HepG2 (cell line): ENCODE measurements around the gene TRPM1. TPM values are rescaled to one million over a fixed set of nuclear protein-coding genes. Genes with fewer than 3 reads are reported as not detected.

Experiments
- AGO2 ChIP-seq: fragments of 200-400 bp; formaldehyde crosslinking; optimal IDR thresholded peaks from 2 replicates; pipeline ENCODE3; 2017; ENCODE audit warnings: mild to moderate bottlenecking, low read depth, low read length, moderate library complexity
- AKNA ChIP-seq: sonication (generic); formaldehyde crosslinking; IDR thresholded peaks from 2 replicates; pipeline ENCODE4 v1.4.0; 2020; ENCODE audit warnings: missing genetic modification reagents, borderline replicate concordance
- EED ChIP-seq: sonication (generic); formaldehyde crosslinking; IDR thresholded peaks from 2 replicates; pipeline ENCODE4 v1.5.0; 2020; ENCODE audit warnings: mild to moderate bottlenecking, missing genetic modification reagents
- HNF4A ChIP-seq: sonication (generic); formaldehyde crosslinking; IDR thresholded peaks from 2 replicates; pipeline ENCODE4 v1.4.0; 2020; ENCODE audit warnings: missing genetic modification reagents
- MIER3 ChIP-seq: IDR thresholded peaks from 2 replicates; pipeline ENCODE4 v1.6.1; 2016; ENCODE audit warnings: missing compliant biosample characterization, borderline replicate concordance
- POLR2AphosphoS2 ChIP-seq: IDR thresholded peaks from 2 replicates; pipeline ENCODE4 v1.6.1; 2011; ENCODE audit warnings: low read depth, low read length, improper control_type of control experiment
- SIN3B ChIP-seq: fragments of 150-350 bp; IDR thresholded peaks from 2 replicates; pipeline ENCODE4 v1.6.1; 2014; ENCODE audit warnings: low read length
- SKI ChIP-seq: fragments of 450-650 bp; IDR thresholded peaks from one replicate; pipeline ENCODE4 v1.6.1; 2018; ENCODE audit warnings: mild to moderate bottlenecking; ENCODE audit not compliant: partially characterized antibody
- TRIM22 ChIP-seq: fragments of 450-650 bp; IDR thresholded peaks from 2 replicates; pipeline ENCODE4 v1.6.1; 2017
- TRIM24 ChIP-seq: sonication (generic); formaldehyde crosslinking; IDR thresholded peaks from 2 replicates; pipeline ENCODE4 v1.8.0; 2022; ENCODE audit warnings: mild to moderate bottlenecking, missing genetic modification reagents
- ZBTB3 ChIP-seq: sonication (generic); formaldehyde crosslinking; IDR thresholded peaks from 2 replicates; pipeline ENCODE4 v1.4.0; 2020; ENCODE audit warnings: low read depth, mild to moderate bottlenecking, moderate library complexity, missing genetic modification reagents, borderline replicate concordance
- ZFP36 ChIP-seq: fragments of 150-350 bp; IDR thresholded peaks from 2 replicates; pipeline ENCODE4 v1.6.1; 2018; ENCODE audit warnings: borderline replicate concordance, low read length, low read depth; ENCODE audit not compliant: partially characterized antibody
- ZFP37 ChIP-seq: sonication (generic); formaldehyde crosslinking; IDR thresholded peaks from 2 replicates; pipeline ENCODE4 v1.4.0; 2020; ENCODE audit warnings: missing genetic modification reagents, borderline replicate concordance
- ZNF34 ChIP-seq: sonication (generic); formaldehyde crosslinking; IDR thresholded peaks from 2 replicates; pipeline ENCODE4 v1.4.0; 2020; ENCODE audit warnings: mild to moderate bottlenecking, missing genetic modification reagents, borderline replicate concordance
- ZNF468 ChIP-seq: sonication (generic); formaldehyde crosslinking; IDR thresholded peaks from 2 replicates; pipeline ENCODE4 v1.8.0; 2022; ENCODE audit warnings: mild to moderate bottlenecking, moderate library complexity, missing genetic modification reagents
- ZSCAN5A ChIP-seq: sonication (generic); formaldehyde crosslinking; IDR thresholded peaks from 2 replicates; pipeline ENCODE4 v1.8.0; 2022; ENCODE audit warnings: mild to moderate bottlenecking, missing genetic modification reagents, borderline replicate concordance
- polyA plus RNA-seq, 8 experiments: library from polyadenylated mRNA; depleted of rRNA in 3 of 8; stranded (reverse) in 7 of 8; unstranded in 1 of 8; fragments of >200 nt; fragmentation: Illumina TruSeq in 4 of 8; extraction: Trizol in 4 of 8; gene quantifications; 2 replicates each; pipeline versions ENCODE4 v1.2.1 to v1.2.3, GENCODE V29; 2011 to 2016; ENCODE audit warnings: low read depth in 4 of 8, missing spikeins in 1 of 8, mixed read lengths in 1 of 8; ENCODE audit not compliant: insufficient read depth in 1 of 8
- total RNA-seq, 5 experiments: library from RNA; depleted of rRNA; stranded (reverse); fragments of >200 nt; fragmentation: Illumina TruSeq; extraction: Trizol; gene quantifications; 2 replicates each; pipeline ENCODE4 v1.2.3, GENCODE V29; 2016; ENCODE audit warnings: low read depth in 1 of 5
- TF ChIP-seq, protein P1 (sequence below): sonication (generic); formaldehyde crosslinking; IDR thresholded peaks from 2 replicates; pipeline ENCODE4 v1.4.0; 2020; ENCODE audit warnings: missing genetic modification reagents, borderline replicate concordance

TRPM1 gene
- total and polyA plus RNA-seq, 2 of the 13 experiments (the other 11 are each of a cell fraction or from before 2014, with no cell fraction given) = not detected

DNA sequence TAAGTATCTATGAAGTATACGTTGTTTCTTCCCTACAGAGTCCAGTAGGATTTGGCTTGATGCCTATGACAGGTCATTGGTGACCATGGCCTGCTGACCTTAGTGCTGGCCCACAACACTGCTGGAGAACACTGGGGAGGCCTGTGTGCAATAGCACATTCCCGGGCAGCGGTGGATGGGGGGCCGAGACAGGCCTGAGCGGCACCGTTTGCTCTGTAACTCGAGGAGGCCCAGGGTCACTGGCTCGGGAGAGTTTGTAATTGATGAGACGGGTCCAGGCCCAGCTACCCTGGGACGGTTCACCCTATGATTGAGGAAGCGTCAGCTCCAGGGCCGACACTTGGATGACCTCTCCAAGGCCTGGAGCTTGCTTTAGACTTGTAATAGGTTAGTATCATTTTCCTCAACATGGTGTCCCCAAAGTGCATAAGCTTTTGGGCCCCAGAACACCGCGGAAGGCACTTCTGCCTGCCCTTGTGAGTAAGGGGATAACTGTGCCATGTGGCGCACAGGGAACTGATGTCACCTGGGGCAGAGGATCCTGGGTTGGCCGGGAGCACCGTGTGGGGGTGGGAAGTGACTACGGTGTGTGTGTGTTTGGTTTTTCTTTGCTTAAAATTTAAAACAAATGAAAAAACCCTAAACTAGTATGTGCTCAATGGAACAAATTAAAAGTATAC is 12.0 kb downstream of the TRPM1 start (continued):
- TF ChIP-seq, protein P1, sequence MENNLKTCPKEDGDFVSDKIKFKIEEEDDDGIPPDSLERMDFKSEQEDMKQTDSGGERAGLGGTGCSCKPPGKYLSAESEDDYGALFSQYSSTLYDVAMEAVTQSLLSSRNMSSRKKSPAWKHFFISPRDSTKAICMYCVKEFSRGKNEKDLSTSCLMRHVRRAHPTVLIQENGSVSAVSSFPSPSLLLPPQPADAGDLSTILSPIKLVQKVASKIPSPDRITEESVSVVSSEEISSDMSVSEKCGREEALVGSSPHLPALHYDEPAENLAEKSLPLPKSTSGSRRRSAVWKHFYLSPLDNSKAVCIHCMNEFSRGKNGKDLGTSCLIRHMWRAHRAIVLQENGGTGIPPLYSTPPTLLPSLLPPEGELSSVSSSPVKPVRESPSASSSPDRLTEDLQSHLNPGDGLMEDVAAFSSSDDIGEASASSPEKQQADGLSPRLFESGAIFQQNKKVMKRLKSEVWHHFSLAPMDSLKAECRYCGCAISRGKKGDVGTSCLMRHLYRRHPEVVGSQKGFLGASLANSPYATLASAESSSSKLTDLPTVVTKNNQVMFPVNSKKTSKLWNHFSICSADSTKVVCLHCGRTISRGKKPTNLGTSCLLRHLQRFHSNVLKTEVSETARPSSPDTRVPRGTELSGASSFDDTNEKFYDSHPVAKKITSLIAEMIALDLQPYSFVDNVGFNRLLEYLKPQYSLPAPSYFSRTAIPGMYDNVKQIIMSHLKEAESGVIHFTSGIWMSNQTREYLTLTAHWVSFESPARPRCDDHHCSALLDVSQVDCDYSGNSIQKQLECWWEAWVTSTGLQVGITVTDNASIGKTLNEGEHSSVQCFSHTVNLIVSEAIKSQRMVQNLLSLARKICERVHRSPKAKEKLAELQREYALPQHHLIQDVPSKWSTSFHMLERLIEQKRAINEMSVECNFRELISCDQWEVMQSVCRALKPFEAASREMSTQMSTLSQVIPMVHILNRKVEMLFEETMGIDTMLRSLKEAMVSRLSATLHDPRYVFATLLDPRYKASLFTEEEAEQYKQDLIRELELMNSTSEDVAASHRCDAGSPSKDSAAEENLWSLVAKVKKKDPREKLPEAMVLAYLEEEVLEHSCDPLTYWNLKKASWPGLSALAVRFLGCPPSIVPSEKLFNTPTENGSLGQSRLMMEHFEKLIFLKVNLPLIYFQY (CRISPR knock-in tag) = peak; percentile 87; the same call in 1 of the 2 replicates
- no peak for TF ChIP-seq ZNF34 (CRISPR knock-in tag)
- TF ChIP-seq HNF4A (CRISPR knock-in tag) = peak; percentile 75
- TF ChIP-seq MIER3 (CRISPR knock-in tag) = 0 out of 2 replicates have a peak, but pooled peaks have one; percentile 54
- 0 out of 2 replicates have a peak, but pooled peaks have one; percentile 44 for TF ChIP-seq ZNF468 (CRISPR knock-in tag)
- TF ChIP-seq TRIM24 (CRISPR knock-in tag) = no peak
- peak; percentile 73 for TF ChIP-seq SKI
- no peak for TF ChIP-seq ZFP36
- no peak for TF ChIP-seq TRIM22
- no peak for TF ChIP-seq ZBTB3
- no peak for TF ChIP-seq EED (CRISPR knock-in tag)
- TF ChIP-seq AKNA (CRISPR knock-in tag) = no peak
- TF ChIP-seq ZSCAN5A (CRISPR knock-in tag) = no peak
- no peak for TF ChIP-seq AGO2
- no peak for TF ChIP-seq SIN3B
- no peak for TF ChIP-seq POLR2AphosphoS2
- no peak for TF ChIP-seq ZFP37
